Left lung (tissue), 10 donors: ENCODE measurements around the gene BTN2A1. TPM values are rescaled to one million over a fixed set of nuclear protein-coding genes. Genes with fewer than 3 reads are reported as not detected.

Source experiments
- ATAC-seq: fragments of 200-7000 bp; cut with Tn5 transposase; one replicate; pipeline ENCODE4 v1.9.1; 2020; ENCODE audit warnings: moderate library complexity
- DNase-seq, 4 donors: peaks; one replicate each; pipeline ENCODE4 v3.0.0-alpha.2; 2013 to 2020
- H3K27ac ChIP-seq, 2 donors: fragments of 200-600 bp; sonication (generic) in 1 of 2; one replicate each; pipeline versions ENCODE4 v1.5.0 to v1.8.0; 2020 to 2021
- H3K27me3 ChIP-seq, 2 donors: fragments of 200-600 bp; sonication (generic) in 1 of 2; one replicate each; pipeline versions ENCODE4 v1.5.0 to v1.8.0; 2020 to 2021
- H3K36me3 ChIP-seq, 2 donors: fragments of 200-600 bp; sonication (generic) in 1 of 2; one replicate each; pipeline versions ENCODE4 v1.5.0 to v1.8.0; 2020 to 2021
- H3K4me1 ChIP-seq, 2 donors: fragments of 200-600 bp; one replicate each; pipeline ENCODE4 v1.8.0; 2021
- H3K4me3 ChIP-seq, 2 donors: fragments of 200-600 bp; sonication (generic) in 1 of 2; one replicate each; pipeline versions ENCODE4 v1.5.0 to v1.8.0; 2020 to 2021; ENCODE audit warnings: mild to moderate bottlenecking in 1 of 2
- H3K9me3 ChIP-seq, 2 donors: fragments of 200-600 bp; sonication (generic) in 1 of 2; one replicate each; pipeline versions ENCODE4 v1.5.0 to v1.8.0; 2020 to 2021
- CTCF ChIP-seq, 2 donors: fragments of 200-600 bp; sonication (generic) in 1 of 2; IDR thresholded peaks; one replicate each; pipeline versions ENCODE4 v1.5.0 to v1.8.0; 2021; ENCODE audit warnings: antibody characterized with exemption in 2 of 2
- intact Hi-C, 2 donors: fragments of 100-400 bp; cut with DNase I; formaldehyde crosslinking; loops; one replicate each; pipeline versions ENCODE4 v1.11.2 to v1.14.2; 2022
- polyA plus RNA-seq, 6 donors: library from polyadenylated mRNA; unstranded; fragments of 120-200 nt; gene quantifications; one replicate each; pipeline ENCODE4 v1.2.1, GENCODE V29; 2013; ENCODE audit not compliant: insufficient read length in 6 of 6
- total RNA-seq, 2 donors: library from RNA; stranded (reverse); fragmentation: NEBNext Ultra II Directional; extraction: Animal tissue kit (Norgen Biotek cat#: 25700); gene quantifications; one replicate each; pipeline ENCODE4 v1.2.1, GENCODE V29; 2021
- donor health status: DM: no; HTN: yes; CAD: no.
- donor health status: DM: no; HTN: no; CAD: no.

The BTN2A1 gene
- total and polyA plus RNA-seq, 8 donors, result 17.5 to 48.6 (median 41.9) TPM

GRCh38 chr6:26485112-26485780 lies 27.5 kb downstream of the BTN2A1 start:
- ATAC-seq, result no peak
- intact Hi-C loops, result no loop called here

GRCh38 chr6:26486358-26486757 lies 28.6 kb downstream of the BTN2A1 start:
- Histone ChIP-seq H3K4me3 (no peak overlapping the region), H3K9me3 (peaks cover 0 to 9% of the 10 kb centered on the region in 2 donors), H3K4me1 (no peaks in the 10 kb centered on the region), H3K27me3 (no peaks in the 10 kb centered on the region), H3K36me3 (no peaks in the 10 kb centered on the region), H3K27ac (no peak overlapping the region)
- no peak for TF ChIP-seq CTCF (IDR thresholded peaks at IDR 0.05)
- ATAC-seq (no peak), DNase-seq (no peak)
- intact Hi-C loops, result no loop called here

More at GRCh38 chr6:26485112-26485780, 27.5 kb downstream of the BTN2A1 start:
- Histone ChIP-seq H3K36me3 (no peaks in the 10 kb centered on the region), H3K27ac (no peak overlapping the region), H3K27me3 (no peaks in the 10 kb centered on the region), H3K9me3 (peaks cover 0 to 9% of the 10 kb centered on the region in 2 donors), H3K4me3 (no peak overlapping the region), H3K4me1 (no peaks in the 10 kb centered on the region)
- DNase-seq, result no peak
- no peak for TF ChIP-seq CTCF (IDR thresholded peaks at IDR 0.05)

- no peak for ATAC-seq
- TF ChIP-seq CTCF (IDR thresholded peaks at IDR 0.05), result no peak
- Histone ChIP-seq H3K27ac (no peak overlapping the region), H3K4me3 (no peak overlapping the region), H3K36me3 (no peaks in the 10 kb centered on the region), H3K9me3 (peaks cover 0 to 9% of the 10 kb centered on the region in 2 donors), H3K4me1 (no peaks in the 10 kb centered on the region), H3K27me3 (no peaks in the 10 kb centered on the region)
- no peak for DNase-seq
- intact Hi-C loops, result no loop called here
Observed at GRCh38 chr6:26487466-26487865, 29.7 kb downstream of the BTN2A1 start.

- DNase-seq (no peak), ATAC-seq (no peak)
- Histone ChIP-seq H3K9me3 (peaks cover 0 to 9% of the 10 kb centered on the region in 2 donors), H3K4me3 (no peak overlapping the region), H3K36me3 (no peaks in the 10 kb centered on the region), H3K27ac (no peak overlapping the region), H3K27me3 (no peaks in the 10 kb centered on the region), H3K4me1 (no peaks in the 10 kb centered on the region)
- TF ChIP-seq CTCF (IDR thresholded peaks at IDR 0.05), result no peak
- intact Hi-C loops, result no loop called here
Observed at GRCh38 chr6:26489996-26490964, 32.5 kb downstream of the BTN2A1 start.

GRCh38 chr6:26491604-26492003 lies 33.8 kb downstream of the BTN2A1 start:
- DNase-seq, result no peak
- intact Hi-C loops, result no loop called here
- no peaks in the 10 kb centered on the region for H3K4me1 ChIP-seq
- H3K36me3 ChIP-seq, result no peaks in the 10 kb centered on the region
- no peak overlapping the region for H3K4me3 ChIP-seq
- H3K27me3 ChIP-seq, result no peaks in the 10 kb centered on the region
- H3K9me3 ChIP-seq, result peaks cover 0 to 9% of the 10 kb centered on the region in 2 donors
- ATAC-seq, result no peak
- TF ChIP-seq CTCF (IDR thresholded peaks at IDR 0.05), result no peak
- no peak overlapping the region for H3K27ac ChIP-seq
